BE2C (cell line): ENCODE results near the gene IPO5.
"Not testable (repeated sequence)": the region's sequence is repeated elsewhere in the genome, so short reads cannot be mapped to it uniquely, and the experiment has no call there.

ENCODE experiments used
- DNase-seq: peaks from one replicate; pipeline ENCODE4 v3.0.0-alpha.2; 2020
- H3K27me3 ChIP-seq: fragments of 250-450 bp; sonication (Bioruptor Pico); 2 replicates; pipeline ENCODE4 v1.5.1; 2020; ENCODE audit warnings: mild to moderate bottlenecking
- H3K36me3 ChIP-seq: fragments of 250-450 bp; sonication (Bioruptor Pico); 2 replicates; pipeline ENCODE4 v1.5.1; 2020; ENCODE audit warnings: mild to moderate bottlenecking
- H3K4me1 ChIP-seq: fragments of 250-450 bp; sonication (Bioruptor Pico); 2 replicates; pipeline ENCODE4 v1.5.1; 2020
- H3K4me3 ChIP-seq: 2 replicates; pipeline ENCODE4 v1.5.1; 2011; ENCODE audit warnings: low read depth, low read length
- H3K9me3 ChIP-seq: fragments of 250-450 bp; sonication (Bioruptor Pico); 2 replicates; pipeline ENCODE4 v1.5.1; 2020
- CTCF ChIP-seq: IDR thresholded peaks from 2 replicates; pipeline ENCODE4 v1.5.1; 2012; ENCODE audit warnings: mild to moderate bottlenecking, low read depth, low read length

IPO5 gene

GRCh38 chr13:98039261-98039660, 85.8 kb downstream of the IPO5 start:
- H3K4me1 ChIP-seq = no peaks in the 10 kb centered on the region
- TF ChIP-seq CTCF = no peak
- H3K4me3 ChIP-seq = no peak overlapping the region

GRCh38 chr13:98039964-98040363, 86.5 kb downstream of the IPO5 start:
- Histone ChIP-seq H3K9me3 (no peaks in the 10 kb centered on the region), H3K4me3 (no peak overlapping the region), H3K4me1 (no peaks in the 10 kb centered on the region), H3K27me3 (no peaks in the 10 kb centered on the region), H3K36me3 (no peaks in the 10 kb centered on the region)
- TF ChIP-seq CTCF = no peak
- DNase-seq = no peak

More at GRCh38 chr13:98039261-98039660, 85.8 kb downstream of the IPO5 start:
- Histone ChIP-seq H3K36me3 (no peaks in the 10 kb centered on the region), H3K9me3 (no peaks in the 10 kb centered on the region), H3K27me3 (no peaks in the 10 kb centered on the region)
- DNase-seq = no peak

GRCh38 chr13:98041081-98041820, 87.8 kb downstream of the IPO5 start:
- no peaks in the 10 kb centered on the region for H3K27me3 ChIP-seq
- H3K36me3 ChIP-seq = no peaks in the 10 kb centered on the region
- H3K9me3 ChIP-seq = no peaks in the 10 kb centered on the region
- H3K4me3 ChIP-seq = no peak overlapping the region
- no peak for DNase-seq
- H3K4me1 ChIP-seq = no peaks in the 10 kb centered on the region
- TF ChIP-seq CTCF = no peak

DNA sequence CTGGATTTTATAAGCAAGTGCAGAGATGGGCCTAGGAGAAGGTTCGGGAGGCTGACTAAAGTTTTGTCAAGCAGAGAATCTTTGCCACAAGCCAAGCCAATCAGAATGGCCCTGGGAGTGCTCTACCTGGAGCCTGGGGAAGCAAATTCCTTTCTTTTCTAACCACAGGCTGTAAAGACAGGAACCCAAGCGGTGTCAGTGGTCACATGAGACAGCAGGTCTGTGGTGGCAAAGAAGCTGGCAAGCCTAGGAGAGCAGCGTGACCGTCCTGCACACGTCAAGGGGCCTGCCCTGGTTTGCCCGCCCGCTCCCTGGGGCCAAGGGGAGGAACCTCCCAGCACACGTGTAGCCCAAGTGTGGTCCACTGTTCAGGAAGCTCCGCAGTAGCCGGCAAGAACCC, 90.8 kb downstream of the IPO5 start:
- Histone ChIP-seq H3K36me3 (no peaks in the 10 kb centered on the region), H3K4me1 (no peaks in the 10 kb centered on the region), H3K27me3 (no peaks in the 10 kb centered on the region), H3K9me3 (no peaks in the 10 kb centered on the region), H3K4me3 (no peak overlapping the region)
- DNase-seq = no peak
- TF ChIP-seq CTCF = no peak

DNA sequence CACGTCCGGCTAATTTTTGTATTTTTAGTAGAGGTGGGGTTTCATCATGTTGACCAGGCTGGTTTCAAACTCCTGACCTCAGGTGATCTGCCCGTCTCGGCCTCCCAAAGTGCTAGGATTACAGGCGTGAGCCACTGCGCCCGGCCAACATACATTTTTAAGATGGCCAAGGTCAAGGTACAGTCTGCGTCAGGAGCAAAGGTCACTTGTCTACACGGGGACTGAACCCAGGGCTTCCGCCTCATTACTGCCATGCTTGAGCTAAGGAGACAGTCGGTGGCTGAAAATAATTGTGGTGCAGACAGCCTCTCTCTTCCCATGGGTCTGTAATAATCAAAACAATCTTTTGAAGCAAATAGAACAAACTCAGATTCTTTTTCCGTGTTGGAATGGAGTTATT, 94.3 kb downstream of the IPO5 start:
- not testable (repeated sequence) for DNase-seq, H3K36me3 ChIP-seq, H3K9me3 ChIP-seq, H3K27me3 ChIP-seq, H3K4me1 ChIP-seq, H3K4me3 ChIP-seq

GRCh38 chr13:98048265-98048664, 94.8 kb downstream of the IPO5 start:
- H3K9me3 ChIP-seq = no peaks in the 10 kb centered on the region; the same call in 1 of the 2 replicates
- peaks cover 4% of the 10 kb centered on the region; the same call in 1 of the 2 replicates for H3K4me1 ChIP-seq
- no peak for DNase-seq
- H3K4me3 ChIP-seq = no peak overlapping the region
- no peaks in the 10 kb centered on the region for H3K27me3 ChIP-seq
- TF ChIP-seq CTCF = no peak
- no peaks in the 10 kb centered on the region for H3K36me3 ChIP-seq
